IgD-negative memory B cell (primary cell): ENCODE results near the gene LRP1B. TPM values are rescaled to one million over a fixed set of nuclear protein-coding genes. Genes with fewer than 3 reads are reported as not detected.

Source experiments
- H3K27ac Mint-ChIP-seq, 3 donors: one replicate each; pipeline ENCODE4 v1.8.0; 2020 to 2022; ENCODE audit warnings: mild to moderate bottlenecking in 3 of 3, mixed read lengths in 3 of 3, moderate library complexity in 1 of 3
- H3K27me3 Mint-ChIP-seq: one replicate; pipeline ENCODE4 v1.8.0; 2021; ENCODE audit warnings: mixed read lengths
- H3K36me3 Mint-ChIP-seq: one replicate; pipeline ENCODE4 v1.8.0; 2020; ENCODE audit warnings: mild to moderate bottlenecking, mixed read lengths
- H3K4me1 Mint-ChIP-seq, 3 donors: one replicate each; pipeline ENCODE4 v1.8.0; 2020 to 2022; ENCODE audit warnings: mixed read lengths in 3 of 3, mild to moderate bottlenecking in 1 of 3
- H3K4me3 Mint-ChIP-seq, 4 donors: one replicate each; pipeline ENCODE4 v1.8.0; 2020 to 2022; ENCODE audit warnings: mild to moderate bottlenecking in 4 of 4, mixed read lengths in 4 of 4, moderate library complexity in 3 of 4
- H3K9me3 Mint-ChIP-seq, 3 donors: one replicate each; pipeline ENCODE4 v1.8.0; 2020 to 2021; ENCODE audit warnings: mixed read lengths in 3 of 3, mild to moderate bottlenecking in 1 of 3
- polyA plus RNA-seq: library from polyadenylated mRNA; unstranded; fragments of 300-500 nt; fragmentation: Illumina TruSeq; gene quantifications from one replicate; pipeline ENCODE4 v1.2.3, GENCODE V29; 2021

The LRP1B gene
- polyA plus RNA-seq, 1 donor from 2014 or later = not detected

- Mint-ChIP-seq H3K4me3 (no peak overlapping the region), H3K27ac (no peak overlapping the region), H3K36me3 (no peaks in the 10 kb centered on the region), H3K4me1 (no peaks in the 10 kb centered on the region), H3K9me3 (peaks cover 2 to 3% (median 3%) of the 10 kb centered on the region in 3 donors), H3K27me3 (no peaks in the 10 kb centered on the region)
These were observed 1855.9 kb downstream of the LRP1B start for GRCh38 chr2:140274891-140275290.

GRCh38 chr2:140273958-140274357 lies 1856.9 kb downstream of the LRP1B start:
- Mint-ChIP-seq H3K27ac (no peak overlapping the region), H3K4me1 (no peaks in the 10 kb centered on the region), H3K9me3 (peaks cover 1 to 3% (median 2%) of the 10 kb centered on the region in 3 donors), H3K36me3 (no peaks in the 10 kb centered on the region), H3K27me3 (no peaks in the 10 kb centered on the region), H3K4me3 (no peak overlapping the region)

- Mint-ChIP-seq H3K4me3 (no peak overlapping the region), H3K9me3 (peaks cover 0 to 3% (median 2%) of the 10 kb centered on the region in 3 donors), H3K4me1 (no peaks in the 10 kb centered on the region), H3K36me3 (no peaks in the 10 kb centered on the region), H3K27me3 (no peaks in the 10 kb centered on the region), H3K27ac (no peak overlapping the region)
These were observed 1857.4 kb downstream of the LRP1B start for GRCh38 chr2:140273408-140273807.

GRCh38 chr2:140270224-140270623 lies 1860.6 kb downstream of the LRP1B start:
- peaks cover 2 to 3% (median 2%) of the 10 kb centered on the region in 3 donors for H3K9me3 Mint-ChIP-seq
- no peaks in the 10 kb centered on the region for H3K27me3 Mint-ChIP-seq

GRCh38 chr2:140269000-140269399 lies 1861.8 kb downstream of the LRP1B start:
- no peaks in the 10 kb centered on the region for H3K36me3 Mint-ChIP-seq

More at GRCh38 chr2:140270224-140270623, 1860.6 kb downstream of the LRP1B start:
- no peak overlapping the region for H3K4me3 Mint-ChIP-seq
- no peaks in the 10 kb centered on the region for H3K36me3 Mint-ChIP-seq
- H3K4me1 Mint-ChIP-seq = no peaks in the 10 kb centered on the region
- no peak overlapping the region for H3K27ac Mint-ChIP-seq

GRCh38 chr2:140262908-140263307 lies 1867.9 kb downstream of the LRP1B start:
- Mint-ChIP-seq H3K9me3 (peaks cover 2 to 7% (median 2%) of the 10 kb centered on the region in 3 donors), H3K27ac (no peak overlapping the region), H3K36me3 (no peaks in the 10 kb centered on the region), H3K27me3 (no peaks in the 10 kb centered on the region), H3K4me3 (no peak overlapping the region), H3K4me1 (no peaks in the 10 kb centered on the region)

More at GRCh38 chr2:140269000-140269399, 1861.8 kb downstream of the LRP1B start:
- H3K4me1 Mint-ChIP-seq = no peaks in the 10 kb centered on the region
- no peaks in the 10 kb centered on the region for H3K27me3 Mint-ChIP-seq
- peaks cover 0 to 2% (median 2%) of the 10 kb centered on the region in 3 donors for H3K9me3 Mint-ChIP-seq
- no peak overlapping the region for H3K4me3 Mint-ChIP-seq
- H3K27ac Mint-ChIP-seq = no peak overlapping the region

GRCh38 chr2:140257692-140258300 lies 1873.0 kb downstream of the LRP1B start:
- Mint-ChIP-seq H3K4me1 (no peaks in the 10 kb centered on the region), H3K27ac (no peak overlapping the region), H3K27me3 (no peaks in the 10 kb centered on the region), H3K9me3 (no peaks in the 10 kb centered on the region), H3K4me3 (no peak overlapping the region), H3K36me3 (no peaks in the 10 kb centered on the region)

- Mint-ChIP-seq H3K36me3 (no peaks in the 10 kb centered on the region), H3K27me3 (no peaks in the 10 kb centered on the region), H3K9me3 (no peaks in the 10 kb centered on the region), H3K27ac (no peak overlapping the region), H3K4me3 (no peak overlapping the region), H3K4me1 (no peaks in the 10 kb centered on the region)
These were observed 1874.7 kb downstream of the LRP1B start for GRCh38 chr2:140256080-140256479.

GRCh38 chr2:140249821-140250220 lies 1881.0 kb downstream of the LRP1B start:
- no peaks in the 10 kb centered on the region for H3K9me3 Mint-ChIP-seq
- no peak overlapping the region for H3K4me3 Mint-ChIP-seq
- H3K27ac Mint-ChIP-seq = no peak overlapping the region
- peaks cover 0 to 3% (median 0%) of the 10 kb centered on the region in 3 donors for H3K4me1 Mint-ChIP-seq
- no peaks in the 10 kb centered on the region for H3K36me3 Mint-ChIP-seq
- H3K27me3 Mint-ChIP-seq = no peaks in the 10 kb centered on the region

- Mint-ChIP-seq H3K9me3 (no peaks in the 10 kb centered on the region), H3K4me1 (peaks cover 0 to 3% (median 0%) of the 10 kb centered on the region in 3 donors), H3K36me3 (no peaks in the 10 kb centered on the region), H3K4me3 (no peak overlapping the region), H3K27ac (no peak overlapping the region), H3K27me3 (no peaks in the 10 kb centered on the region)
These were observed 1882.2 kb downstream of the LRP1B start for GRCh38 chr2:140248623-140249022.

GRCh38 chr2:140247451-140248195 lies 1883.2 kb downstream of the LRP1B start:
- peaks cover 0 to 3% (median 0%) of the 10 kb centered on the region in 3 donors for H3K4me1 Mint-ChIP-seq
- no peak overlapping the region for H3K4me3 Mint-ChIP-seq
- H3K36me3 Mint-ChIP-seq = no peaks in the 10 kb centered on the region
- H3K9me3 Mint-ChIP-seq = no peaks in the 10 kb centered on the region
- no peaks in the 10 kb centered on the region for H3K27me3 Mint-ChIP-seq
- H3K27ac Mint-ChIP-seq = no peak overlapping the region

GRCh38 chr2:140246957-140247356 lies 1883.9 kb downstream of the LRP1B start:
- Mint-ChIP-seq H3K27me3 (no peaks in the 10 kb centered on the region), H3K9me3 (peaks cover 0 to 2% (median 0%) of the 10 kb centered on the region in 3 donors)

GRCh38 chr2:140246058-140246457 lies 1884.8 kb downstream of the LRP1B start:
- Mint-ChIP-seq H3K27me3 (no peaks in the 10 kb centered on the region), H3K4me3 (no peak overlapping the region), H3K36me3 (no peaks in the 10 kb centered on the region), H3K9me3 (peaks cover 0 to 2% (median 0%) of the 10 kb centered on the region in 3 donors), H3K4me1 (peaks cover 0 to 3% (median 0%) of the 10 kb centered on the region in 3 donors), H3K27ac (no peak overlapping the region)

More at GRCh38 chr2:140246957-140247356, 1883.9 kb downstream of the LRP1B start:
- H3K4me3 Mint-ChIP-seq = no peak overlapping the region
- no peaks in the 10 kb centered on the region for H3K36me3 Mint-ChIP-seq
- peaks cover 0 to 3% (median 0%) of the 10 kb centered on the region in 3 donors for H3K4me1 Mint-ChIP-seq
- H3K27ac Mint-ChIP-seq = no peak overlapping the region

- no peak overlapping the region for H3K4me3 Mint-ChIP-seq
- no peaks in the 10 kb centered on the region for H3K27me3 Mint-ChIP-seq
- H3K36me3 Mint-ChIP-seq = no peaks in the 10 kb centered on the region
- peaks cover 0 to 3% (median 0%) of the 10 kb centered on the region in 3 donors for H3K4me1 Mint-ChIP-seq
- peaks cover 0 to 2% (median 0%) of the 10 kb centered on the region in 3 donors for H3K9me3 Mint-ChIP-seq
- no peak overlapping the region for H3K27ac Mint-ChIP-seq
These were observed 1887.9 kb downstream of the LRP1B start for GRCh38 chr2:140242889-140243288.

GRCh38 chr2:140234116-140234515 lies 1896.7 kb downstream of the LRP1B start:
- Mint-ChIP-seq H3K36me3 (no peaks in the 10 kb centered on the region), H3K27me3 (no peaks in the 10 kb centered on the region), H3K4me1 (no peaks in the 10 kb centered on the region), H3K9me3 (peaks cover 0 to 2% (median 0%) of the 10 kb centered on the region in 3 donors), H3K27ac (no peak overlapping the region), H3K4me3 (no peak overlapping the region)
